ENCODE data around the gene GDAP1L1.
"Not testable (repeated sequence)": the region's sequence is repeated elsewhere in the genome, so short reads cannot be mapped to it uniquely, and the experiment has no call there.

Gene GDAP1L1

DNA sequence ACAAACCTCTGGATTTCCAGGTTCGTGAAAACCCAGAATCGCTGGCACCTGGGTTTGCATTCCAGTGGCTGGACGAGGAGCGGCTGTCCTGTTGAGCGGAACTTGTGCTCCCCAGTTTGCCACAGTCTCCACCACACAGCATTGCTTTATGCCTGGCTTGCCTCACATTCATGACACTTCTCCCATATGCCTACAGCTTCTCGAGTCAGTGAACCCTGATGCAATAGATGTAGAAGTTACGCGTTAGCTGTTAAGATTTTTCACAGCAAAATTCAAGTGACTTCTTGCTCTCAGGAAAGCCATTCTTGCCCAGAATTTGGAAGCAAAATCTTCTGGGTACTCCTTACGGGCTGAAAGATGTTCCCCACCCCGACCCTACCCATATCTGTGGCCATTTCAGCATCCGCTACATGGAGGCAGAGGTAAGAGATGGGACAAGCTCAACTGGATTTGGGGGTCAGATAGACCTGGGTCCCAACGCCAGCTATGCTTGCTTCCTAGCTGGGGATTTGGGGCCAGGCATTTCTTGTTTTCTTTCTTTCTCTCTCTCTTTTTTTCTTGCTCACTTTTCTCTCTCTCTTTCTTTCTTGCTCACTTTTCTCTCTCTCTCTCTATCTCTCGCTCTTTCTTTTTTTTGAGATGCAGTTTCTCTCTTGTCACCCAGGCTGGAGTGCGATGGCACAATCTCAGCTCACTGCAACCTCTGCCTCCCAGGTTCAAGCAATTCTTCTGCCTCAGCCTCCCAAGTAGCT lies 12.4 kb upstream of the GDAP1L1 start:
- Histone ChIP-seq H3K9ac (ENCODE audit: low read length) (no peak overlapping the region), H3K9me3 (ENCODE audit: control insufficient read depth, low read length) (no peaks in the 10 kb centered on the region), H3K36me3 (ENCODE audit: control insufficient read depth, insufficient read depth, low read length, severe bottlenecking) (no peaks in the 10 kb centered on the region), H3K27me3 (replicated peaks; ENCODE audit: control insufficient read depth, insufficient read depth, low read length) (no peaks in the 10 kb centered on the region), H3K4me3 (ENCODE audit: low read length) (no peak overlapping the region), H3K4me1 (ENCODE audit: control insufficient read depth, insufficient read depth, low read length) (peaks cover 7% of the 10 kb centered on the region)
- no peak for DNase-seq (ENCODE audit: low read depth)

DNA sequence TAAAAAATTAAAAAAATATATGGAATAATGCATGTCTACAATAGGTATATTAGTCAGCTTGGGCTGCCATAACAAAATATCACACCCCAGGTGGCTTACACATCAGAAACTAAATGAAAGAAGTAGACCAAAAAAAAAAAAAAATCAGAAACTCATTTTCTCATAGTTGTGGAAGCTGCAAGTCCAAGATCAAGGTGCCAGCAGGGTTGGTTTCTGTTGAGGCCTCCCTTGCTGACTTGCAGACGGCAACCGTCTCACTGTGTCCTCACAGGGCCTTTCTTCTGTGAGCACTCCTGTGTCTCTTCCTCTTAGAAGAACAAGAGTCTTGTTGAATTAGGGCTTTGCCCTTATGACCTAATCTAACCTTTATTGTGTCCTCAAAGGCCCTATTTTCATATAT lies 11.4 kb upstream of the GDAP1L1 start:
- peaks cover 7% of the 10 kb centered on the region for H3K4me1 ChIP-seq (ENCODE audit: control insufficient read depth, insufficient read depth, low read length)
- H3K27me3 ChIP-seq (replicated peaks; ENCODE audit: control insufficient read depth, insufficient read depth, low read length), result no peaks in the 10 kb centered on the region
- H3K4me3 ChIP-seq (ENCODE audit: low read length), result no peak overlapping the region
- H3K9ac ChIP-seq (ENCODE audit: low read length), result no peak overlapping the region
- H3K9me3 ChIP-seq (ENCODE audit: control insufficient read depth, low read length), result no peaks in the 10 kb centered on the region
- no peaks in the 10 kb centered on the region for H3K36me3 ChIP-seq (ENCODE audit: control insufficient read depth, insufficient read depth, low read length, severe bottlenecking)
- DNase-seq (ENCODE audit: low read depth), result no peak

DNA sequence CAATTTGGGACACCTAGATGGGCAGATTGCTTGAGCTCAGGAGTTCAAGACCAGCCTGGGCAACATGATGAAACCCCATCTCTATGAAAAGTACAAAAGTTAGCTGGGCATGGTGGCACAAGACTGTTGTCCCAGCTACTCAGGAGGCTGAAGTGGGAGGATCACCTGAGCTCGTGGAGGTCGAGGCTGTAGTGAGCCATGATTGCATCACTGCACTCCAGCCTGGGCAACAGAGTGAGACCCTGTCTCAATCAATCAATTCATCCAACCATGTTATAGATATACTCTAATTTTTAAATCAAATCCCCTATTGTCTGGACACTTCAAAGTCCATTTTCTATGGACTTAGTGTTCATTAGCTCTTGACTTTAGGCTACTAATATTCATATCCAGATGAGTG lies 10.3 kb upstream of the GDAP1L1 start:
- not testable (repeated sequence) for H3K36me3 ChIP-seq (ENCODE audit: control insufficient read depth, insufficient read depth, low read length, severe bottlenecking); H3K4me3 ChIP-seq (ENCODE audit: low read length); H3K9me3 ChIP-seq (ENCODE audit: control insufficient read depth, low read length); H3K4me1 ChIP-seq (ENCODE audit: control insufficient read depth, insufficient read depth, low read length); DNase-seq (ENCODE audit: low read depth); H3K9ac ChIP-seq (ENCODE audit: low read length); H3K27me3 ChIP-seq (replicated peaks; ENCODE audit: control insufficient read depth, insufficient read depth, low read length)

DNA sequence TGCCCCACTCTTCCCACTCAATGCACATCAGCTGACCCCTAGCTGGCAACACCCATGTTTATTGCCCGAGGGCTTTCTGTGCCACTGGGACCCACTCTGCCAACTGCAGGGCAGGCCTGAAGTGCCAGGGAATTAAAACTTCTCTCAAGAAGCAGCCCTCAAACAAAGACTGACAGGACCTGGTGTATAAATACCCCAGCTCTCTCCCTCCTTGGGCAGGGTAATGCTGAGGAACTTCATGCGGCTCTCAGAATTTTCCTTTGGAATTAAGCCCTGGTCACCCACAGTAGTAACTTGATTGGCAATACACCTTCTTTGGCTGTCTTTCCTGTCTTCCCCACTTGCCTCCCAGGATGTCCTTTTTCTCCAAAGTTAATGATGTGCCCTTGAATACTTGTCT lies 5.3 kb upstream of the GDAP1L1 start:
- no peaks in the 10 kb centered on the region for H3K4me1 ChIP-seq (ENCODE audit: control insufficient read depth, insufficient read depth, low read length)
- no peak for DNase-seq (ENCODE audit: low read depth)
- peaks cover 7% of the 10 kb centered on the region for H3K27me3 ChIP-seq (replicated peaks; ENCODE audit: control insufficient read depth, insufficient read depth, low read length)
- H3K9ac ChIP-seq (ENCODE audit: low read length), result no peak overlapping the region
- no peaks in the 10 kb centered on the region for H3K36me3 ChIP-seq (ENCODE audit: control insufficient read depth, insufficient read depth, low read length, severe bottlenecking)
- no peaks in the 10 kb centered on the region for H3K9me3 ChIP-seq (ENCODE audit: control insufficient read depth, low read length)
- H3K4me3 ChIP-seq (ENCODE audit: low read length), result no peak overlapping the region

DNA sequence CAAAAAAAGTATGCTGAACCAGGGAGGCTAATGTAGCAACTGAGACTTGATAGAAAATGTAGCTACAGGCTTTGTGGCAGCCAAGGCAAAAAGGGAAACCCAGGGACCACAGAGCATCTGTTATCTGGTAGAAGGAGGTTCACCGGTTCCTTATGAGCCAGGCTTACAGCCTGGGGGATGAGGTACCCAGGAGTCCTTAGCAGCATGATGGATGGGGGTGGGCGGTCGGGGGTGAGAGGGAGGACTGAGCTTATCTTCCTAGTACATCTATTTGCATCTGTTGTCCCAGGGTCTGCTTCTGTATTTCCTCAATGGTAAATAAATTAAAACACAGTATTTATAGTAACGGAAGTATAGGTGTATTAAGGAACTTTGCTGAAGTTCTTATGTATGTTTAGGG lies 1.1 kb upstream of the GDAP1L1 start:
- H3K4me1 ChIP-seq (ENCODE audit: control insufficient read depth, insufficient read depth, low read length), result peaks cover 3% of the 10 kb centered on the region
- H3K4me3 ChIP-seq (ENCODE audit: low read length), result no peak overlapping the region
- no peak for DNase-seq (ENCODE audit: low read depth)
- H3K36me3 ChIP-seq (ENCODE audit: control insufficient read depth, insufficient read depth, low read length, severe bottlenecking), result no peaks in the 10 kb centered on the region
- peaks cover 11% of the 10 kb centered on the region for H3K27me3 ChIP-seq (replicated peaks; ENCODE audit: control insufficient read depth, insufficient read depth, low read length)
- no peaks in the 10 kb centered on the region for H3K9me3 ChIP-seq (ENCODE audit: control insufficient read depth, low read length)
- H3K9ac ChIP-seq (ENCODE audit: low read length), result no peak overlapping the region

DNA sequence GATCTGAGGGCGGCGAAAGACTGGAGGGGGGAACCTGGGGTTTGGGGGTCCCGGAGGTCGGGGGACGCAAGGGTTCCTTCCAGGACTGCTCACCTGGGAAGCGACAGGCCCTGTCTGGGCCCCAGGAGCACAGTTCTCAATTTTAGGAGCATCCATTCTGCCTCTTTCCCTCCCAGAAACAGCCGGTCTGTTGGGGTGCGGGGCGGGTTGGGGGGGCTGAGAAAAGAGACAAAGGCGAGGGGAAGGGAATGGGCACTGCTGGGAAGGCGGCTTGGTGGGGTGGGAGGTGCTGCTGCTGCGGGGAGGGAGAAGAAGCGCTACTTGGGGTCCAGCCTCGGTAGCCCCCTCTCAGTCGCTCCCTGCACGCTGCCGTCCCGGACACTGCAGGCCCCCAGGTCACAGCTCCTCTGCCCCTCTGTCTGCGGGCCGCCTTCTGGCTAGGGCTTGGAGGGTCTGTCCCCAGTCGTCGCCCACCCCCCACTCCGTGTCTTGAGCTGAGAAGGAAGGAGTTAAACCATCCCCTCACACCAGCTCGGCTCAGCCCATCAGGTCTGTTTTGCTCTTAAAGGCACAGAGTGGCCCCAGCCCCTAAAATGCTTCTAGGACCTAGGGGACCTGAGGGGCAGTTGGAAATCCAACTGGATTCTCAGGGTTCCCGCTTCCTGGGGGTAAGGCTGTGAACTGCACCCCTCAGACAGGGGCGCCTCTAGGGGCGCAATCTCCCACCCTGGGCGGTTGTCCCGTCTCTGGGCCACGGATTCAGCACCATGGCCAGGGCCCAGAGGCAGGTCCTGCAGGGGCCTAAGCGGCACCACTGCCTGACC lies 690 bp downstream of the GDAP1L1 start:
- no peaks in the 10 kb centered on the region for H3K36me3 ChIP-seq (ENCODE audit: control insufficient read depth, insufficient read depth, low read length, severe bottlenecking)
- no peak overlapping the region for H3K9ac ChIP-seq (ENCODE audit: low read length)
- H3K9me3 ChIP-seq (ENCODE audit: control insufficient read depth, low read length), result no peaks in the 10 kb centered on the region
- H3K4me3 ChIP-seq (ENCODE audit: low read length), result peak overlapping the region; percentile 61
- H3K4me1 ChIP-seq (ENCODE audit: control insufficient read depth, insufficient read depth, low read length), result peaks cover 3% of the 10 kb centered on the region
- DNase-seq (ENCODE audit: low read depth), result peak; percentile 38
- peaks cover 11% of the 10 kb centered on the region for H3K27me3 ChIP-seq (replicated peaks; ENCODE audit: control insufficient read depth, insufficient read depth, low read length)

DNA sequence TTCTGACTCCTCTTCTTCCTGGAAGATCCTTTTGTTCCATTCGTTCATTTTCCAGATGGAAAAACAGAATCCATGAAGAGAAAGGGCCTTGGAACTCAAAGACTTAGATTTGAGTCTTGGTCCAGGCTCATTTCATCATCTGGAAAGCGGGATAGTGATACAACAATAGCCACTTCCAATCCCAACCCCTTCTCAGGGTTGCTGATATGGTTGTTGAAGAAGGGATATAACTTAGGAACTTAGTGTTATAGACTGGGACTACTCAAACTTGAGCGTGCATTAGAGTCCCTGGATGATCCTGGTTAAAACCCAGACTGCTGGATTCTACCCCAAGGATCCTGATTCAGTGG lies 1.3 kb downstream of the GDAP1L1 start:
- Histone ChIP-seq H3K36me3 (ENCODE audit: control insufficient read depth, insufficient read depth, low read length, severe bottlenecking) (no peaks in the 10 kb centered on the region), H3K27me3 (replicated peaks; ENCODE audit: control insufficient read depth, insufficient read depth, low read length) (peaks cover 11% of the 10 kb centered on the region), H3K9me3 (ENCODE audit: control insufficient read depth, low read length) (no peaks in the 10 kb centered on the region), H3K4me3 (ENCODE audit: low read length) (no peak overlapping the region), H3K9ac (ENCODE audit: low read length) (no peak overlapping the region), H3K4me1 (ENCODE audit: control insufficient read depth, insufficient read depth, low read length) (peaks cover 3% of the 10 kb centered on the region)
- no peak for DNase-seq (ENCODE audit: low read depth)

DNA sequence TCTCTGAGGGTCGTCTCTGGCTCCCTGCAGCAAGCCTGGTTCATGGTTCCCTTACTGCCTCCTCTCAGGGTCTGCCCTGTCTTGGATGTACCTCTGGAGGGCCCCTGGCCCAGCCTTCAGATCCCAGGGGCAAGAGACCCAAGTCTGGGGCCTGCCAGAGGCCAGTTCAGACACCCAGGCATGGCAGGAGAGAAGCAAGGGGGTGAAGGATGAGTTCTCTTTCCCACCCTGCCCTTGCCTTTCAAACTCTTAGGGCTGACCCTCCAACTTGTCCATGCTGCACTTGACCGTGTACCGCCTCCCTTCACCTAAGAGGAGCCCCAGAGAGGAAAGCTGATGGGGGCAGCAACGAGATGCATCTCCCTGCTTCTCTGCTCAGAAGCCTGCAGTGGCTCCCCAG lies 4.2 kb downstream of the GDAP1L1 start:
- Histone ChIP-seq H3K4me1 (ENCODE audit: control insufficient read depth, insufficient read depth, low read length) (peaks cover 3% of the 10 kb centered on the region), H3K36me3 (ENCODE audit: control insufficient read depth, insufficient read depth, low read length, severe bottlenecking) (no peaks in the 10 kb centered on the region), H3K4me3 (ENCODE audit: low read length) (no peak overlapping the region), H3K9ac (ENCODE audit: low read length) (no peak overlapping the region), H3K27me3 (replicated peaks; ENCODE audit: control insufficient read depth, insufficient read depth, low read length) (peaks cover 9% of the 10 kb centered on the region), H3K9me3 (ENCODE audit: control insufficient read depth, low read length) (no peaks in the 10 kb centered on the region)
- DNase-seq (ENCODE audit: low read depth), result no peak

DNA sequence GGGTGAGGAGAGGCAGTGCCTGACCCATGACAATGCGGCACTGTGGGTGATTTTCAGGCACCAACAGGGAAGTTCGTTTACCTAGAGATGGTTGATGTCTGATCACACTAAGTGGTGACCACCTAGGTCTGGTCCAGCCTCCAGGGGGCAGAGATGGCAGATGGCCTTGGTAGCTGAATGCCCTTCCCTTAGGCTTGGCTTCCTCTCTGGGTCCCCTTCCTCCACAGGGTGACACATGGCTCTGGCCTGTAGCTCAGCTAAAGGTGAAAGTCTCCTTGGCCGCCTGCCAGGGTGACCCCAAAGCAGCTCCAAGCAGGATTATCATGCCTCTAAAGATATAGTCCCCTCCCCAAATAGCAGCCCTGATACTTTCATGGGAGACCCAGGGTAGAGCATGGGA lies 6.4 kb downstream of the GDAP1L1 start:
- H3K9me3 ChIP-seq (ENCODE audit: control insufficient read depth, low read length), result no peaks in the 10 kb centered on the region
- H3K9ac ChIP-seq (ENCODE audit: low read length), result no peak overlapping the region
- H3K4me1 ChIP-seq (ENCODE audit: control insufficient read depth, insufficient read depth, low read length), result no peaks in the 10 kb centered on the region
- H3K27me3 ChIP-seq (replicated peaks; ENCODE audit: control insufficient read depth, insufficient read depth, low read length), result no peaks in the 10 kb centered on the region
- no peak for DNase-seq (ENCODE audit: low read depth)
- H3K4me3 ChIP-seq (ENCODE audit: low read length), result no peak overlapping the region
- H3K36me3 ChIP-seq (ENCODE audit: control insufficient read depth, insufficient read depth, low read length, severe bottlenecking), result no peaks in the 10 kb centered on the region

DNA sequence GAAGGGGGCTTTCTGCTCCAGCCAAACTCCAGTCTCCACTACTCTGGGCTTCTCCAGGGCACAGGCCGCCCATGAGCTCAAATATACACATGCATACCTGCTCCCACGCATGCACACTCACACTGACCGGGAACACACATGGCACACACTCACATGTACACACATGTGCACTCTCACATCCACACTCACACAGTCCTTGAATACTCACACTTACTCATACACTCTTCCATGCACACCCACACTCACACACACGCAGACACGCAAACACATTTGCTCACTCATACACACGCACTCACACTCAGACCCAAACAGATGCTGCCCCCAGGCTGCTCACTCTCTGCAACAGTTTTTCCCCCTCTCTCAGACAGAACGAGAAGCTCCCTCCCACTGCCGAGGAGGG lies 7.0 kb downstream of the GDAP1L1 start:
- Histone ChIP-seq H3K27me3 (replicated peaks; ENCODE audit: control insufficient read depth, insufficient read depth, low read length) (no peaks in the 10 kb centered on the region), H3K9me3 (ENCODE audit: control insufficient read depth, low read length) (no peaks in the 10 kb centered on the region)

DNA sequence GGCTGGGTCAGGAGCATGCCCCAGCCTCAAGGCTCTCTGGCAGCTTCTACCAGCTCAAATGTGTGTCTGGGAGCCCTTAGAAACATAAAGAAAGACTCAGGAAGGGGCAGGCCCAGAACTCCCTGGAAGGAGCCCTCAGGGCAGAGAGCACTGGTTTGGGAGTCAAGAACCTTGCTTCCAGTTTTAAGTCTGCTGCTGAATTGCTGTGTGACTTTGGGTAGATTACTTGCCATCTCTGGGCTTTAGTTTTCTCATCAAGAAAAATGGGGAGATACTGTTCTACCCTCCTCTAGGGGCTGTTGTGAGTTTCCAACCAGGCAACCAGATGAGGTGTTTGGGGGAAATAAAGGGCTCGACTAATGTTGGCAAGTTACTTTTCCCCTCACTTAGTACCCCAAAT lies 8.8 kb downstream of the GDAP1L1 start:
- Histone ChIP-seq H3K36me3 (ENCODE audit: control insufficient read depth, insufficient read depth, low read length, severe bottlenecking) (no peaks in the 10 kb centered on the region), H3K9me3 (ENCODE audit: control insufficient read depth, low read length) (no peaks in the 10 kb centered on the region), H3K9ac (ENCODE audit: low read length) (no peak overlapping the region), H3K4me3 (ENCODE audit: low read length) (no peak overlapping the region), H3K27me3 (replicated peaks; ENCODE audit: control insufficient read depth, insufficient read depth, low read length) (no peaks in the 10 kb centered on the region), H3K4me1 (ENCODE audit: control insufficient read depth, insufficient read depth, low read length) (no peaks in the 10 kb centered on the region)
- DNase-seq (ENCODE audit: low read depth), result no peak

More for the DNA sequence above, 7.0 kb downstream of the GDAP1L1 start:
- no peaks in the 10 kb centered on the region for H3K36me3 ChIP-seq (ENCODE audit: control insufficient read depth, insufficient read depth, low read length, severe bottlenecking)
- no peak overlapping the region for H3K9ac ChIP-seq (ENCODE audit: low read length)
- DNase-seq (ENCODE audit: low read depth), result no peak
- H3K4me3 ChIP-seq (ENCODE audit: low read length), result no peak overlapping the region
- no peaks in the 10 kb centered on the region for H3K4me1 ChIP-seq (ENCODE audit: control insufficient read depth, insufficient read depth, low read length)

Data from adipocyte (in vitro differentiated cells).